NK-92 (cell line): Measurements from ENCODE around the gene FILIP1L.

ENCODE experiments used
- DNase-seq: peaks from one replicate; lab custom pipeline; 2025; ENCODE audit not compliant: unreplicated experiment; lab: John Stamatoyannopoulos, UW

FILIP1L gene

DNA sequence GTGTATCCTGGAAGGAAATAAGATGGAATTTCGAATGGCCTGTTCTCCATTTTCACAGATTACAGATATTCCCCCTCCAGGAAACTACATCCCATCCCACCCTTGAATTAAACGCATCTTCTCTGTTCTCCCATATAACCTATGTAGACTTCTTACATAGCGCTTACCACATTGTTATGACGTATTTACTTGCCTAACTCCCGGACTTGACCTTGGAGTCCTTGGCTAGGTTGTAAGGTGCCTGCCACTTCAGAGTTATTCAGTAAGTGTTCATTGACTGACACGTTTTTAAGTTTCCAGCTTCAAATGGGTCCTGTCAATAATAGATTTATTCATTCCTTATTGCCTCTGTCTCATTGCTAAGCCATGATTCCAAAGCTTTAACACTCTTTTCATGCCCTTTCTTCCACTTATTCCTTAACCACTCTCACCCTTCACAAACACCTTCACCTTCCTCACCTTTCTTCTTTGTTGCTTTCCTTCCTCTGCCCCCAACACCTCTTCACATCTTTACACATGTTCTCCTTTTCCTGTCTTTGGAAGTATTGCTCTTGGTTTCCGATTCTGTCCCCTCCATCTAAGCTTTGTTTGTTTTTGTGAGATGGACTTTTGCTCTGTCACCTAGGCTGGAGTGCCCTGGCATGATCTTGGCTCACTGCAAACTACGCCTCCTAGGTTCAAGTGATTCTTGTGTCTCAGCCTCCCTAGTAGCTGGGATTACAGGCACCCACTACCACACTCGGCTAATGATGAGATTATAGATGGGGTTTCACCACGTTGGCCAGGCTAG lies 158.3 kb downstream of the FILIP1L start:
- DNase-seq: no peak

DNA sequence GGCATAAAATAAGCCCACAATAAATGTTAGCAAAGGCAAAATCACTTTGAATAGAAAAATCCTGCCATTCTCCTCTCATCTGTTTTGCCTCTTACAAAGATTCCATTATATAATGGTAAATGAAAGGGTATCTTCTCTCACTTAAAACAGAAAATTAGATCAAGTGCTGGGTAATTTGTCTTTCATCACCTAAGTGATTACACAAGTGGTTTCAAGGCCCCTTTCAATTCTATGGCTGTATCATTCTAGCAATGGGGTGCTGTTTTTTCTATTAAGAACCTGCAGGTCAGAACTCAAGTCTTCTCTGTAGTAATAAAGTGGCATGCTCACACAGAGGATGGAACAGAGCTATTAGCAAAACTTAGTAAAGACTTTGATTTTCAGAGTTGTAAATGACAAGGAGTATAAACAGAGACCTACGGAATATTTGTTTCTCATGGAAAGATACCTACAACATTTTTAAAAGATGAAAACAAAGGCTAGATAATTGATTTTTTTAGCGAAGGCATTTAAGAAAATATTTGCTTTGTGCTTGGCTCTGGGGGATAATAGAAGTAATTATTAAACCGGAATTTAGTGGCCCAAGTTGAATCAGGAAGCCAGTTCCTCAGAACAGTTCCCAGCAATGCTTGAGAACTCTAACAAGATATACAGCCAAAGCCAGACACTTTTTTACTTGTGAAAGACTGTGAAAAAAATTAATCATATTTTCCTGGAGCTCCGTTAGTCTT lies 159.2 kb downstream of the FILIP1L start:
- no peak for DNase-seq

DNA sequence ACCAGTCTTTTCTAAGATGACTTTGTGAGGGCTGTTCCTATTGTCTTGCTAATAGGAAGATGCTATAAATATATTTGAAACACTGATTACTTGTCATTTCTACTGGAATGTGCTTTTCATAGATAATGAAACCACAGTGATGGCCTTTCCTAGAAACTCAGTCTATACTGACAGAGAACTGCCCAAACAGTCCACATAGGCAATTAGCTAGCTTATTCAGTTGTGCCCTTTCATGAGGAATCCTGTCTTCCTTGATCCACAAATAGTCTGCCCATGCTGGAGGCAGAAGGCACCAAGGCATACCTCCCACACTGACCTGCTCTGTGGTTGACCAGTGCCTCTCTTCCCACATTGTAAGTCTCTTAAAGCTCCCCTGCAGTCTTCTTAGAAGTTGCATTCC lies 160.7 kb downstream of the FILIP1L start:
- DNase-seq: no peak

DNA sequence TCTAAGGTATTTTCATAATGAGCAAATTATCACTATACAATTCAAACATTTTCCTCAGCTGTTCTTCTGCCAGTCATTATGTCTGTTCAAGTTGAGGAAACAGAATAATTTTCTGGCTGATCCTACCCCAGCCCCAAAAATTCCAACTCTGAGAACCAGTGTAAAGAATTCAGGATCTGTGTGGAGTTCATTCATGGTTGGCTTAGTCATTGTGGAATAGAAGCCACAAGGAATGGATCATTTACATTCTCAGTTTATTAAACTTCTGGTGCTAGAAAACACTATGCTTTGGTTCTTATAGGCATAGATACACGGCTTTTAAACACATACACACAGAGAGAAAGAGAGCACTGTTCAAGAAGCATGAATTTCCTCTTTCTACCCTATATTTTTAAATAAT lies 162.0 kb downstream of the FILIP1L start:
- DNase-seq: no peak

DNA sequence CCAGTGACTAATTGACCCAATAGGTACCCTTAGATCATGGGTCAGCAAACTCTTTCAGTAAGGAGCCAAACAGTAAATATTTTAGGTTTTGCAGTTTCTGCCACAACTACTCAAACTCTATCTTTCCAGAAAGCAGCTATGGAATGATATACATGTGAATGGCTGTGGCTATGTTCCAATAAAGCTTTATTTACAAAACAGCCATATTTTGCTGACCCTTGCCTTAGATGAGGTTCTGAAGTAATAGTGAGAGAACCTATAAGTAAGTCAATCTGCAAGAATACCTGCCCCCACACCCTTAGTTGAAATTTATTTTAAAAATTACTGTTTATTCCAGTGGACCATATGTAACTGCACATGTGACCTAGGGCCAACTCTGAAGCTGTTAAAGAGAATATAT lies 162.6 kb downstream of the FILIP1L start:
- no peak for DNase-seq

DNA sequence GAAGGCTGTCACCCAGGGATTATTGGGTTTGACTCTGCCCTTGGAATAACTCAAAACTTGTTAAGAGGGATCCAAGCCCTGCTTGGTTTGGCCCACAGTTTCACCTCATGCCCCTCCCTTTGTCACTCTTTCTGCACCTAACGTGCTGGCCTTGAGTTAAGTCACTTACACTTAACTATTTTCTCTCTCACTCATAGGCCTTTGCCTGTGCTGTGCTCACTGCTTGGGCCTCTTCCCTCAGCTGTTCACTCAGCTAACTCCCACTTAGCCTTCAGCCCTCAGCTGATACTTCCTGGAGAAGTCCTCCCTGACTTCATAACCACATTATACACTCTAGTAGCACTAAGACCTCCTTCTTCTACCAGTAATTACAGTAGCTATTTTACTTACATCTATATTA lies 163.4 kb downstream of the FILIP1L start:
- DNase-seq: no peak

DNA sequence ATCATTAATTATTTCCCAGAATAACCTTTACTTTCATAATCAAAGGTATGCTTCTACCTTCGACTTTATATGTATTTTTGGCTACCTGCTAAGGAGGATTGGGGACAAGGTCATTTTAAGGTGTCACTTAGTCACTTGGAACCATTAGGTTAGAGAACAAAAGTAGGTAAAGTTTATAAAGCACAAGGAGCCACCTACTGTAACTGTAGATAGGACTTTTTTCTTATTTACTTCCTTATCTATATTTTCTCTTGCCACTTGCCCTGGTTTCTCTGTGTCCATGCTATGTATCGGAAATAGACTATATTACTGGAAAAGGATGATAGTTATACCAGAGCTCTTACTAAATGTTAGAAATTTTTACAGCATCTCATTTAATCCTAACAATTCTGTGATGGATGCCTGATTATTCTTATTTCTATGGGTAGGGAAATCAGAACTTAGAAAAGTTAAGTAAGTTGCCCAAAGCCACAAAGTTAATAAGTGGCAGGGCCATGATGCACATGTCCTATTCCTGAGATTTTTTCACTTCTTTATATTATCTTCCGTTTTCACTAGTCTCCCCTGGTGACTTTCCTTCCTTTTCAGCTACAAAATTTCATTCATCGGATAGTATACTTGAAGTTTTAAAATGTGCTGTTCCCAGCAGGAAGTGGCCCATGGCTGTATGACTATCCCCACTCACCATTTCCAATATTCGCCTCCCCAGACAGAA lies 164.2 kb downstream of the FILIP1L start:
- DNase-seq: no peak

DNA sequence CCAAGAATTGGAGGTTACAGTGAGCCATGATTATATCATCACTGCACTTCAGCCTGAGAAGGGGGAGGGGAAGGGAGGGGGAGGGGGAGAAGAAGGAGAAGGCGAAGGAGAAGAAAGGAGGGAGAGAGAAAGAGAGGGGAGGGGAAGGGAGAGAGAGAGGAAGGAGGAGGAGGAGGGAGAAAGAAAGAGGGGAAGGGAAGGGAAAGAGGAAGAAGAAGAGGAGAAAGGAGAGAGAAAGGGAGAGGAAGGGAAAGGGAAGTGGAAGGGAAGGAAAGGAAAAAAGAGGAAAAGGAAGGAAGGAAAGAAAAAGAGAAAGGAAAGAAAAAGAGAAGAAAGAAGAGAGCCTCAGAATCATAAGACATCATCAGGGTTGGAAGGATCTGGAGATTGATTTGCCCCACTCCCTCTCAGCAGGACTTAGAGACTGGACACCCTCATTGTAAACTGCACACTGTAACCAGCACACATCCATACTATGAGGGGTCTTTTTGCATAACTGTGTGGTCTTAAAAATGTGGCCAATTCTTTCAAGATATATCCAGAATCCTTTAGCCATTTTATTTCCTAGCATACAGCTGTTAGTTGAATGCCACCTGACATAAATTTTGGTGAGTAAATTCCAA lies 165.7 kb downstream of the FILIP1L start:
- DNase-seq: no peak

DNA sequence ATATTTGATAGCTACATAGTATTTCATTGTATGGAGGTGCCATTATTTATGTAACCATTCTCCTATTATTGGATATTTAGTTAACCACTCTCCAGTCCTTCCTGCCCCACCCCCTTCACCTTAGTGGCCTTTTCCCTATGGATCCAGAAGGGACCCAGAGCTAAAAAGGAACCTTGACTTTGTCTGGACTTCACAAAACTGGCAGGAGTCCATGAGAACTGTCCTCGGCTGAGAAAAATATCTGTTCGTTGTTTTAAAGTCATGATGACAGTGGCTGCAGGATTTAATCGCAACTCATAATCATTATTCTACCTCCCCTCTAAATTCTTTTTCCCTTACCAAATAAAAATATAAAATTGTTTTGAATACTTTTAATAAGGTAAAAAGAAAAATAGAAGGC lies 166.9 kb downstream of the FILIP1L start:
- DNase-seq: no peak

DNA sequence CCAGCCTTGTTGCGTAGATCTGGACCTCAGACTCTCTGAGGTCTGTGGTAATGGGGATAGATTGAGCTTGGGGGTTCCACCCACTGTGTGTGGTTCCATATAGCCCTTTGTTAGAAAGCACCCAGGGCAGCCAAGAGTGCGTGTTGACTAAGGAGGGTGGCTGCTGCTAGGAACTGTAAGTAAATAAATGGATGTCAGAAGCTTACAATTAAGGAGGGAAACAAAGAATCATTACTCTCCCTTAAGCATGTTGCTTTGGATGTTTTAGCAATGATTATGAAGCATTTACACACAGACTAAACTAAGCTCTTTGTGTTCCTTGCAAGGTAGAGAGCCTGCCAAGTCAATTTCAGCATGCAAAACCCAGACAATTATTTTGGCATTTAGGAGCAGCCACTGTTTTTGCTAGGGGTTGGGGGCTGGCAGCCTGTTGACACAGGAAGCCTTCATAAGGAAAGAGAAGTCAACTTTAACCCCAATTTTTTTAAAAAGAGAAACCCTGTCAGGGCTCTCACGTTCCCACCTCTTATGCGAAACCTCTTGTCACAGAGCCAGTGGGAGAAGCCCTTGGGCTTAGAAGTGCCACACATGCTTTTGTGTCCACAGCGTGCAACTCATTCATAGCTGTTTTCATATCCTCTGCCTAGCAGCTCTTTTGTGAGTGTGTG lies 168.8 kb downstream of the FILIP1L start:
- no peak for DNase-seq

DNA sequence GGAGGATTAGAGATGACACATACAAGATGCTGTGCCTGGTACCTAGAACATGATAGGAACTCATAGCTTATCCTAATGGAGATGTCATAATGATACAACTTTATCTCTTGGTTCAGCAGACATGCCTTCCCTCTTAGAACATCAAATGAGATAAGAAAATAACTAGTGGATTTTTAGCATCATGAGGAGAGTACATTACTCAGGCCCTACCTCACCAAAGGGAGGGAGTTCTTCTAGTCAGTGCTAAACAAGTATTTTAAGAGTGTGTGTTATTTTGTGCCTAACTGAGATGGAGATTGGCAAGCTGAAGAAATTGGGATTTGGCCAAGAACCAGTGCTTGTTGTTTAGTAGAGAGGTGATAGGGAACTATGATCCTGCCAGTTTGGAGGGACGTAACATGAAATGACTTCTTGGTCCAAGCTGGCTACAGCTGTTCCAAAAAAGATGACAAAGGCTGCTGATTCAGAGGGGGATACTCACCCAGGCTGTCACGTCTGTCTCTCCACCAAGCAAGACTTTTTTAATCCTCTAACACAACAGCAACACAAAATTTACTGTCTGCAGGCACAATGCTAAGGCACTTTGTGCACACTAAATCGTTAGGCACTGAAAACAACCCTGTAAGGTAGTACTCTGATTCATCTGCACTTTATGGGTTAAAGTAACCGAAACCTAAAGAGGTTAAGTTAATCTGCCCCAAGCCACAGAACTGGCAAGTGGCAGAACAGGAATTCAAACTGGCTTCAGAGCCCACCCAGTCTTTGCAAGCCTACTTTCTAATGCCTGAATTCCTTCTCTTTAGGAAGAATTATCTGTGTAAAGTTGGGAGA lies 170.2 kb downstream of the FILIP1L start:
- DNase-seq: no peak

DNA sequence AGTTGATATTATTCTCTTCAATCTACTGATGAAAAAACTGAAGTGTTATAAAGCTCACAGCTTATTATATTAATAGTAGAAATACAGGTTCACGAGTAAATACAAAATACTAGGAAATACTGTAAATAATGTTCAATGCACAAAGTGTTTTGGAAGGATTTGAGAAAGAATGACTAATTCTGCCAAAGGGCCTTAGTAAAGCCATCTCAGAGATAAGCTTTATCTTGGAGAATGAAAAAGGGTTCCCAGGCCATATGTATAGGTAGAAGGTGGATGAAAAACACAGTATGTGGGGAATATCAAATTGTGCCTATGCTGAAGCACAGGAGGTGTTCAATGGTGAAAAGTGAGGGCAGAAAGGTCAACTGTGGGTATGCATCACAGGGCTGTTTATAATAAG lies 173.1 kb downstream of the FILIP1L start:
- DNase-seq: no peak

DNA sequence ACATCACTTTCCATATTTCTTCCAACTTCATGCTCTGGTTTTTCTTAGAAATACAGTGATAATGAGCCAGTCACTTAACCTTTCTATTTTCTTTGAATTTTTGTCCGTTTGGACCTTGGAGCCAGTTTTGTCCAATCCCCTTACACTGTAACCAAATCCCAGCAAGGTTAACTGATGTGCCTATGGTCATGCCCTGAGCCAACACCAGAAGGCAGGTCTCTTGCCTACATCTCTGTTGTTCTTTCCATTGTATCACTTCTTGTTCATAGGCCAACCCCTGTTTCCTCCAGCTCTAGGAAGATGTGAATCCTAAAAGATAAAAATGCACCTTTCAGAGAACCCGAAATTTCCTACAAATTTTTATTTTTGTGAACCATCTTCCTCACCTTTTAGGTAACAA lies 174.0 kb downstream of the FILIP1L start:
- DNase-seq: no peak

DNA sequence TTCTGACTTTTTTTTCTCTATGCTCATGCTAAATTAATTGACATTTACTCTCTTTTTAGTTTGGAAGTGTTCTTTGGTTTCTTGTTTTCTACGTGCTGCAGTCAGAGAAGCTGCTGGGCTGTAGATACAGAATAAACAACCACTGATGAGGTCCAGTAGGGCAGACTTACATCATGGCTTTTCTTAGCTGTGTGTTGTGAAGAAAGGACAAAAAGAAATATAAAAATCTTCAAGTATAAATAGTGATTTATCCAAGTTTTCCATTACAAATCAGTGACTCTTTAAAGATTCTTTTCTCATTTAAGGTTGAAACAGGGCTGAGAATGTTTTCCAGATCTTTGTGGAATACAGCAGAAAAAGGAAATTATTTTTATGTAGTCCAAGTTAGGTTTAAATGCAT lies 174.4 kb downstream of the FILIP1L start:
- DNase-seq: no peak

DNA sequence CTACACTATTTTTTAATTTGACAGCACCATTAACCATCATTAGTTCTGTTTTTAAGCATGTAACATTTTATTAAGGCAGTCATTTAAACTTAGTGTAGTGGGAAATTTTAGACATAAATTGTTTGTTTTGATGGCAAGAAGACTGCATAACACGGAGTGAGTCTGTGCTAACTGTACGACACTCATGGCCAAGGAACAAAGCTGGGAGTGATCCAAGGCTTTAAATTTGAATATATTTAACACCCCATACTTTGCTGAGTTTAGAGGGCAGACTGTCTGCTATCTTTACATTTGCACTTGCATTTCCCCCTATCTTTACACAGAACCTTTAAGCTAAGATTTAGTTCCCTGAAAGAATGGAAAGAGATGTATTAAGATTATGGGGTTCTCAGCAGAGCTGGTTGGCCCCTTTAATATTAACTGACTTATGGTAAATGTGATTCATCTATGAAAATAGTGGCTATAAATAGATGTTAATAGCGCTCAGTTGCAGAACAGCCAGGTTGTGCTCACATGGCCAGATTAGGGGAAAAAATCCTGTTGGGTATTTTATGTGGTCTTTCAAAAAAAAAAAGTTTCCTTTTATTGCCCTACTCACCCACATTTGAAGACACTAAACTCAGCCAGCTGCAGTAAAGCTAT lies 175.9 kb downstream of the FILIP1L start:
- no peak for DNase-seq

DNA sequence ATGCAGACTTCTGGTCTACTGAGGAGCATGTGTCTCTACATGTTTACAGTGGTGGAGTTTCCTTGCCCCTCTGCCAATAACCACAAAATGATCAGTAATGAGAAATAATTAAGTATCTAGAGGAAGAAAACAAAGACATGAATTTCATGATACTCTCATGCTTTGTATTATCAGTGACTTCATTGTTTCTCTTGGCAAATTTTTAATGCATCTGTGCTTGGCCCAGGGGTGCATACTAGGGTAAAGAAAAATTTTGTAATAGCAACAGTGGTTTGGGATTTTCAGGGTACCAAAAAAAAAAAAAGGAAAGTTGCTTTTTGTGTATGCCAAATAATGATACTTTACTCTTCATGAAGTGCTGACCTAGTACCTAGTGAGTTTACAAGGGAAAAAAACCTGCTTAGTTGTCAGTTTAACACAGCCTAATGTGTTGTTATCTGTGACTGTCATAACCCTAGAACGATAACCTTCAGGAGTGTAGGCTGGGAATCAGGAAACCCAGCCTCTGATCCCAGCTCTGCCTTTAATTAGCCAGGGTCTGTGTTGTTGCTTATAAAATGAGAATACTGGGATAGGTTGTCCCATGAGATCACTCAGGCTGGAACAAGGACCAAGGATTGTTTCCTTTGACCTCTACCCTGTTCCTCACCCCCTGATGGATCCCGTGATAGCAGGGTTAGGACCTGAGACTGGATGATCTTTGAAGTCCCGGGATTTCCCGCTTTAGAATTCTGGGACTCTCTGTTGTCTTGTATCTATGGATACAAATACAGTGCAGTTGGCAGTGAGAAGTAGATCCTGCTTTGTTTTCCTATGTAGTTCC lies 179.1 kb downstream of the FILIP1L start:
- DNase-seq: no peak

DNA sequence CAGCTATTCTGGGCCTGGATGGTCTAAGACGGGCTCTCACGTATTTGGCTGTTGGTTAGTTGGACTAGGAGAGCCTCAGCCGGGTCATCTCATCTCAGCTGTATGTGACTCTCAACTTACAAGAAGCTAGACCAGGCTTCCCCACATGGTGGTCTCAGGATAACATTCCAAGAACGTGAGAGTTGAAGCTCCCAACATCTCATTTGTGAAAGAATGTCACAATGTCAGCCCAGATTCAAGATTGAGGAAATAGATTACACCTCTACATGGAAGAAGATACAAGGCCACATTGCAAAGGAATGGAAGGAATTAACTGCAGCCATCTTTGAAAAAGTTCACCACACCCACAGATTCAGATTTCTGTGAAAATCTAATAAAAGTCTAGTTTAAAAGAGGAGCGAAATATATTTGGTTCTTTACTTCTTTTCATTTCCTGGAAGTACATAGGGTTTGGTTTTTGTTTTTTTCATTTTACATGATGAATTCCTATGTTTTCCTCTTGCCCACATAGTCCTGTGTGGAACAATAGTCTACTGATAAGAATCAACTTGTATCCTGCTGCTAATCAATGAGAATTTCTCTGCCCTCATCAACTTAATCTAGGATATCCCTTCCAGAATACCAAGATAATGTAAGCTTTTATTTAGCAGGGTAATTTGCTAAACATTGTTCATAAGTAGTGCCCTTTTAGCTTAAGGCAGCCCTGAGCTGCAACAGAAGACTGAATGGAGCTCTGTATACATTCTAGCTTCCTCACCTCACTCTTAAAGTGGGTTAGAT lies 180.1 kb downstream of the FILIP1L start:
- no peak for DNase-seq

DNA sequence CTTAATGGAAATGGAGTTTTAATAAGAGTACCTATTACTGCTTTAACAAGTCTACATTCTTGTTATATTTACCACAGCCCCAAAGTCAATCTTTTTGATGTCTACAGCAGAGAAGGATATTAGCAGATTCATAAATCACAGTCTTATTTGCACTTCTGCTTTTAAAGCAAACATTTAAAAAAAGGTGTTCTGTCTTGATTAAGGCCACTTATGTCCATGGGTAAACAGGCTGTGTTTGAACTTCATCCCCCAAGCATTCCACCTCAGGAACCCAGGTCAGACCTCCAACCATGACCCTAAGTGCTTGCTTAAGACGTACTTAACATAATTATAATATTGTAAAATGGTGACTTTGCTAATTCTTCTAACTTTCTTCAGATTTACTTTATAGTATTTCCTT lies 183.2 kb downstream of the FILIP1L start:
- DNase-seq: no peak
